NT2/D1 (cell line): ENCODE measurements around the gene GAP43.

Experiments used
- SUZ12 ChIP-seq: IDR thresholded peaks from 2 replicates; pipeline ENCODE4 v1.6.1; 2011; ENCODE audit not compliant: insufficient read length, insufficient read depth; ENCODE audit errors: extremely low read depth
- YY1 ChIP-seq: IDR thresholded peaks from 2 replicates; pipeline ENCODE4 v1.6.1; 2011; ENCODE audit not compliant: insufficient read length, insufficient read depth
- ZNF274 ChIP-seq: IDR thresholded peaks from 2 replicates; pipeline ENCODE4 v1.6.1; 2011; ENCODE audit warnings: mild to moderate bottlenecking, low read depth, low read length

DNA sequence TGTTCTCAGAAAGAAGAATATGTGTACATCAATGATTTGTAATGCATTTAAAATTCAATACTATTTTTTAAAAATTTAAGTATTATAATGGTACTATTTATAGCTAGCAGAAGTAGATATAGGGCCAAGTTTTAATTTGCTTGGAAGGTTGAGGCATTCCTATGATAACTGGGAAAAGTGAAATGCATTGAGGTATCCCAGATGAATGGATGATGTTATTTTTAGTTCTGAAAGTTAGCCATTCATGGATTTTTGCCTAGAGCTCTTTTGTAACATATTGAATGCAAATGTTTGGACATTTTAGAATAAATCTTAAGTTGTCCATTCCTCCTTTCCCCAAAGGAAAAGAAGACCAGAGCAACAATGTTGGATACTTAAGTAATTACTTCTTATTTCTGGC is 47.6 kb downstream of the GAP43 start:
- TF ChIP-seq ZNF274 (no peak), YY1 (no peak), SUZ12 (no peak)
